Ishikawa (cell line): ENCODE data around the gene CSF2.

Experiments
- EP300 ChIP-seq: IDR thresholded peaks from 2 replicates; pipeline ENCODE4 v1.6.1; 2012; ENCODE audit warnings: borderline replicate concordance
- FOXM1 ChIP-seq: IDR thresholded peaks from 2 replicates; pipeline ENCODE4 v1.6.1; 2012; ENCODE audit warnings: low read depth, borderline replicate concordance
- RAD21 ChIP-seq: IDR thresholded peaks from 2 replicates; pipeline ENCODE4 v1.6.1; 2012; ENCODE audit warnings: low read depth
- TF ChIP-seq, protein P1 (sequence below): IDR thresholded peaks from 2 replicates; pipeline ENCODE4 v1.6.1; 2012; ENCODE audit warnings: low read depth, mild to moderate bottlenecking
- TF ChIP-seq, protein P2 (sequence below): IDR thresholded peaks from 2 replicates; pipeline ENCODE4 v1.6.1; 2012
- TF ChIP-seq, protein P3 (sequence below): IDR thresholded peaks from 2 replicates; pipeline ENCODE4 v1.6.1; 2012

DNA sequence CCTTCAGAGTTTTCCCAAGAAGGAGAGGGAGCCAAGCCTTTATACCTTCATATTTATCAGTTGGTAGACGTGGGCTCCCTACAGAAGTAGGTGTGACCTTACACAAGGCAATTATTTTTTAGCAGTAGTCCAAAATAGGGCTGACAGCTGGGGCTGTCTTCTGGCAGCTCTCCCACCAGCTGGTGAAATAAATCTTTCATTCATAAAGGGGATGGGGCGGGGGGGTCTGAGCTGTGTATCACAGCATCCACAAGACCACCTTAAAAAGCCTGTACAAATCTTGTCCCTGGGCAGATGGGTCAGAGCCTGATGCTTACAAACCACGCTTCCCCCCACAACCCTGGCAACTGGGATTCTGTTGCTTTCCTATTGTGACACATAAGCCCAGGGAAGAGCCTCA is 19.7 kb downstream of the CSF2 start:
- TF ChIP-seq EP300 = no peak
- TF ChIP-seq, protein P1, sequence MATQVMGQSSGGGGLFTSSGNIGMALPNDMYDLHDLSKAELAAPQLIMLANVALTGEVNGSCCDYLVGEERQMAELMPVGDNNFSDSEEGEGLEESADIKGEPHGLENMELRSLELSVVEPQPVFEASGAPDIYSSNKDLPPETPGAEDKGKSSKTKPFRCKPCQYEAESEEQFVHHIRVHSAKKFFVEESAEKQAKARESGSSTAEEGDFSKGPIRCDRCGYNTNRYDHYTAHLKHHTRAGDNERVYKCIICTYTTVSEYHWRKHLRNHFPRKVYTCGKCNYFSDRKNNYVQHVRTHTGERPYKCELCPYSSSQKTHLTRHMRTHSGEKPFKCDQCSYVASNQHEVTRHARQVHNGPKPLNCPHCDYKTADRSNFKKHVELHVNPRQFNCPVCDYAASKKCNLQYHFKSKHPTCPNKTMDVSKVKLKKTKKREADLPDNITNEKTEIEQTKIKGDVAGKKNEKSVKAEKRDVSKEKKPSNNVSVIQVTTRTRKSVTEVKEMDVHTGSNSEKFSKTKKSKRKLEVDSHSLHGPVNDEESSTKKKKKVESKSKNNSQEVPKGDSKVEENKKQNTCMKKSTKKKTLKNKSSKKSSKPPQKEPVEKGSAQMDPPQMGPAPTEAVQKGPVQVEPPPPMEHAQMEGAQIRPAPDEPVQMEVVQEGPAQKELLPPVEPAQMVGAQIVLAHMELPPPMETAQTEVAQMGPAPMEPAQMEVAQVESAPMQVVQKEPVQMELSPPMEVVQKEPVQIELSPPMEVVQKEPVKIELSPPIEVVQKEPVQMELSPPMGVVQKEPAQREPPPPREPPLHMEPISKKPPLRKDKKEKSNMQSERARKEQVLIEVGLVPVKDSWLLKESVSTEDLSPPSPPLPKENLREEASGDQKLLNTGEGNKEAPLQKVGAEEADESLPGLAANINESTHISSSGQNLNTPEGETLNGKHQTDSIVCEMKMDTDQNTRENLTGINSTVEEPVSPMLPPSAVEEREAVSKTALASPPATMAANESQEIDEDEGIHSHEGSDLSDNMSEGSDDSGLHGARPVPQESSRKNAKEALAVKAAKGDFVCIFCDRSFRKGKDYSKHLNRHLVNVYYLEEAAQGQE = no peak
- no peak for TF ChIP-seq FOXM1
- TF ChIP-seq, protein P2, sequence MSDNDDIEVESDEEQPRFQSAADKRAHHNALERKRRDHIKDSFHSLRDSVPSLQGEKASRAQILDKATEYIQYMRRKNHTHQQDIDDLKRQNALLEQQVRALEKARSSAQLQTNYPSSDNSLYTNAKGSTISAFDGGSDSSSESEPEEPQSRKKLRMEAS = no peak
- TF ChIP-seq, protein P3, sequence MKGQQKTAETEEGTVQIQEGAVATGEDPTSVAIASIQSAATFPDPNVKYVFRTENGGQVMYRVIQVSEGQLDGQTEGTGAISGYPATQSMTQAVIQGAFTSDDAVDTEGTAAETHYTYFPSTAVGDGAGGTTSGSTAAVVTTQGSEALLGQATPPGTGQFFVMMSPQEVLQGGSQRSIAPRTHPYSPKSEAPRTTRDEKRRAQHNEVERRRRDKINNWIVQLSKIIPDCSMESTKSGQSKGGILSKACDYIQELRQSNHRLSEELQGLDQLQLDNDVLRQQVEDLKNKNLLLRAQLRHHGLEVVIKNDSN = no peak
- TF ChIP-seq RAD21 = no peak
